Esophagus muscularis mucosa (tissue), 4 donors: ENCODE measurements around the gene DES. TPM values are rescaled to one million over a fixed set of nuclear protein-coding genes. Genes with fewer than 3 reads are reported as not detected.

ENCODE experiments used
- DNase-seq: peaks from one replicate; pipeline ENCODE4 v3.0.0-alpha.2; 2017; ENCODE audit errors: extremely low spot score
- H3K27ac ChIP-seq, 4 donors: fragments of 200-600 bp; sonication (generic); replicated peaks in 1 of 4; 1 replicate in 3 of 4; 2 replicates in 1 of 4; pipeline ENCODE4 v1.5.1; 2016 to 2019; ENCODE audit warnings: mild to moderate bottlenecking in 1 of 4
- H3K27me3 ChIP-seq, 4 donors: fragments of 200-600 bp; sonication (generic); one replicate each; pipeline versions ENCODE4 v1.5.1 to v1.6.0; 2016 to 2019
- H3K36me3 ChIP-seq, 4 donors: fragments of 200-600 bp; sonication (generic); one replicate each; pipeline ENCODE4 v1.5.1; 2016 to 2019
- H3K4me1 ChIP-seq, 4 donors: fragments of 200-600 bp; sonication (generic); one replicate each; pipeline ENCODE4 v1.5.1; 2016 to 2019
- H3K4me3 ChIP-seq, 4 donors: fragments of 200-600 bp; sonication (generic); 1 replicate in 2 of 4; 2 replicates in 2 of 4; pipeline ENCODE4 v1.5.1; 2016 to 2019; ENCODE audit warnings: mild to moderate bottlenecking in 4 of 4, moderate library complexity in 1 of 4
- H3K9me3 ChIP-seq, 4 donors: fragments of 200-600 bp; sonication (generic); 1 replicate in 3 of 4; 2 replicates in 1 of 4; pipeline ENCODE4 v1.5.1; 2016 to 2019
- EP300 ChIP-seq: sonication (generic); formaldehyde crosslinking; IDR thresholded peaks from one replicate; pipeline ENCODE4 v1.6.1; 2017; ENCODE audit warnings: antibody characterized with exemption
- POLR2A ChIP-seq: fragments of 450-650 bp; IDR thresholded peaks from one replicate; pipeline ENCODE4 v1.6.1; 2017; ENCODE audit warnings: antibody characterized with exemption, moderate library complexity, mild to moderate bottlenecking, low read depth
- POLR2AphosphoS5 ChIP-seq, 2 donors: sonication (generic); formaldehyde crosslinking; IDR thresholded peaks; one replicate each; pipeline ENCODE4 v1.6.1; 2017; ENCODE audit warnings: antibody characterized with exemption in 2 of 2
- WGBS: methylation state at CpG from one replicate; pipeline ENCODE4 v1.1.5; 2018; 5-methylcytosine and 5-hydroxymethylcytosine counted together
- intact Hi-C: fragments of 100-400 bp; cut with DNase I; formaldehyde crosslinking; loops from one replicate; pipeline ENCODE4 v1.15.1; 2023
- total RNA-seq, 4 donors: library from RNA; depleted of rRNA; stranded (reverse); fragments of >200 nt; gene quantifications; one replicate each; pipeline versions ENCODE4 v1.1.0 to v1.2.1, GENCODE V29; 2016
- TF ChIP-seq, protein P1 (sequence below), 3 experiments: fragments of 200-600 bp in 2 of 3; fragments of 450-650 bp in 1 of 3; sonication (generic) in 2 of 3; IDR thresholded peaks; one replicate each; pipeline ENCODE4 v1.5.1; 2017 to 2019; ENCODE audit warnings: antibody characterized with exemption in 3 of 3, mild to moderate bottlenecking in 2 of 3, moderate library complexity in 1 of 3

The DES gene
- total RNA-seq, 4 donors from 2014 or later = 19,781 to 23,770 (median 22,752) TPM

DNA sequence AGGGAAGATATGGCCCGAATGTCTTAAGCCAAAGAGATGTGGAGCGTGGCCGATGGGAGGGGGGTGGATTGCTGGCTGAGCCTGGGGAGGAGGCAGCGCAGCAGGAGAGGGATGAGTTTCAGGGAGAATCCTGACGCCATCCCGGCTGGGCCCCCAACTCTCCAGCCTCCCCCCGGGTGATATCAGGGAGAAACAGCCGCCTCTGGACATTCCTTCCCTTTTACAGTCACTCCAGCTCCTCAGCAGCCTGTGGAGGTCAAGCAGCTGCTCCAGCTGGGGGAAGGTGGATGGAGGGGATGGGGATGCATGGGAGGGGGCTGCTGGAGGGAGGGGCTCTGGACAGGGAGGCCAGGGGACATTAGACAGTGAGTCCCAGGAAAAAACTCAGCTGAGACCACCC lies 9.5 kb upstream of the DES start:
- H3K36me3 ChIP-seq = no peaks in the 10 kb centered on the region
- peaks cover 0 to 13% (median 4%) of the 10 kb centered on the region in 4 donors for H3K9me3 ChIP-seq
- peak overlapping the region in 1 of 4 donors; percentile 12 for H3K4me3 ChIP-seq
- WGBS = 45% methylated on average over 8 of the region's 8 CpGs
- TF ChIP-seq EP300 (no peak), POLR2AphosphoS5 (IDR thresholded peaks at IDR 0.05) (peak; percentile 83 to 88), POLR2A (no peak)
- TF ChIP-seq, protein P1, sequence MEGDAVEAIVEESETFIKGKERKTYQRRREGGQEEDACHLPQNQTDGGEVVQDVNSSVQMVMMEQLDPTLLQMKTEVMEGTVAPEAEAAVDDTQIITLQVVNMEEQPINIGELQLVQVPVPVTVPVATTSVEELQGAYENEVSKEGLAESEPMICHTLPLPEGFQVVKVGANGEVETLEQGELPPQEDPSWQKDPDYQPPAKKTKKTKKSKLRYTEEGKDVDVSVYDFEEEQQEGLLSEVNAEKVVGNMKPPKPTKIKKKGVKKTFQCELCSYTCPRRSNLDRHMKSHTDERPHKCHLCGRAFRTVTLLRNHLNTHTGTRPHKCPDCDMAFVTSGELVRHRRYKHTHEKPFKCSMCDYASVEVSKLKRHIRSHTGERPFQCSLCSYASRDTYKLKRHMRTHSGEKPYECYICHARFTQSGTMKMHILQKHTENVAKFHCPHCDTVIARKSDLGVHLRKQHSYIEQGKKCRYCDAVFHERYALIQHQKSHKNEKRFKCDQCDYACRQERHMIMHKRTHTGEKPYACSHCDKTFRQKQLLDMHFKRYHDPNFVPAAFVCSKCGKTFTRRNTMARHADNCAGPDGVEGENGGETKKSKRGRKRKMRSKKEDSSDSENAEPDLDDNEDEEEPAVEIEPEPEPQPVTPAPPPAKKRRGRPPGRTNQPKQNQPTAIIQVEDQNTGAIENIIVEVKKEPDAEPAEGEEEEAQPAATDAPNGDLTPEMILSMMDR (IDR thresholded peaks at IDR 0.05) = no peak
- no peak for DNase-seq
- intact Hi-C loops = loop anchor here (1.0 to 5.0 kb wide), 2 partner anchors 25 to 39 kb away; no protein-coding TSS in a partner anchor
- H3K27ac ChIP-seq = peak overlapping the region; percentile 86 to 97 (median 94)
- peaks cover 54 to 69% (median 69%) of the 10 kb centered on the region in 4 donors for H3K4me1 ChIP-seq
- H3K27me3 ChIP-seq = no peaks in the 10 kb centered on the region

DNA sequence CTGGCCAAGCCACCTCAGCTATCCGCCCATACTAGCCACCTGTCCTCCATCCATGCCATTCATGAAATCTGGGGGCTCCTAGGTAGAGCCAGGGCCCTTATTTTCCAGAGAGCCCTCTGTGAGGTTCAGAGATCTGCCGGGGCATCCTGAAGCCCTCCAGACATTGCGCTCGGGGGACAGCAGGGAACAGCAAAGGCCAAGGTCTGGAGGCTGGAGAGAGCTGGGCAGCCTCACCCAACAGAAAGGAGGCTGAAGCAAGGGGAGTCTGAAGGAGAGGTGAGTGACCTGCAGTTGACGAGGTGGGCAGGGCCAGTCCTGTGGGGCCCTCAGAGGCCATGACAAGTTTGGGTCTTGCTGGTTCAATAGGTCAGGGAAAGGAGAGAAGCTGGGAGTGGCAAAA lies 8.6 kb upstream of the DES start:
- DNase-seq = no peak
- peaks cover 0 to 13% (median 4%) of the 10 kb centered on the region in 4 donors for H3K9me3 ChIP-seq
- intact Hi-C loops = loop anchor here (5.0 kb wide), 1 partner anchor 38 kb away; no protein-coding TSS in a partner anchor

DNA sequence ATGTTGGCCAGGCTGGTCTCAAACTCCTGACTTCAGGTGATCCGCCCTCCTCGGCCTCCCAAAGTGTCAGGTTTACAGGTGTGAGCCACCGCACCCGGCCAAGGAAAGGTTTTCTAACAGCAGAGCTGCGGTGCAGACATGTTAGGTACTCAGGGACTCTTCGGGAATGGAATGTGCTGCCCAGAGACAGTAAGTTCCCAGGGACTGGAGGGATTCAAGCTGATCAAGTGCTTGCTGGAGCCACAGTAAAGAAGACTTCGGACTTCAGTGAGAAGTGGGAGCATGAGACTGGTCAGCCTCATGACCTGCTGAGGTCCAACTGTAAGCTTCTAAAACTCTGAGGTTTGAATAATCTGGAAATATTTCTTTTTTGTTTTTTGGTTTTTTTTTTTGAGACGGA lies 7.8 kb upstream of the DES start:
- H3K4me3 ChIP-seq = no peak overlapping the region
- intact Hi-C loops = no loop called here
- no peaks in the 10 kb centered on the region for H3K36me3 ChIP-seq
- peak overlapping the region; percentile 86 to 97 (median 94) for H3K27ac ChIP-seq
- no peaks in the 10 kb centered on the region for H3K27me3 ChIP-seq
- 77% methylated on average over 7 of the region's 8 CpGs for WGBS
- peaks cover 41 to 62% (median 55%) of the 10 kb centered on the region in 4 donors for H3K4me1 ChIP-seq
- H3K9me3 ChIP-seq = peaks cover 0 to 13% (median 4%) of the 10 kb centered on the region in 4 donors
- TF ChIP-seq POLR2AphosphoS5 (IDR thresholded peaks at IDR 0.05) (peak; percentile 65 to 77), EP300 (no peak), POLR2A (no peak)
- TF ChIP-seq, protein P1 (IDR thresholded peaks at IDR 0.05) = no peak
- DNase-seq = no peak

More for the DNA sequence above, 8.6 kb upstream of the DES start:
- Histone ChIP-seq H3K36me3 (no peaks in the 10 kb centered on the region), H3K4me3 (no peak overlapping the region), H3K4me1 (peaks cover 44 to 62% (median 59%) of the 10 kb centered on the region in 4 donors), H3K27ac (peak overlapping the region; percentile 86 to 97 (median 94)), H3K27me3 (no peaks in the 10 kb centered on the region)
- TF ChIP-seq EP300 (no peak), POLR2AphosphoS5 (IDR thresholded peaks at IDR 0.05) (no peak), POLR2A (no peak)
- TF ChIP-seq, protein P1 (IDR thresholded peaks at IDR 0.05) = no peak
- 89% methylated on average over 4 of the region's 5 CpGs for WGBS

DNA sequence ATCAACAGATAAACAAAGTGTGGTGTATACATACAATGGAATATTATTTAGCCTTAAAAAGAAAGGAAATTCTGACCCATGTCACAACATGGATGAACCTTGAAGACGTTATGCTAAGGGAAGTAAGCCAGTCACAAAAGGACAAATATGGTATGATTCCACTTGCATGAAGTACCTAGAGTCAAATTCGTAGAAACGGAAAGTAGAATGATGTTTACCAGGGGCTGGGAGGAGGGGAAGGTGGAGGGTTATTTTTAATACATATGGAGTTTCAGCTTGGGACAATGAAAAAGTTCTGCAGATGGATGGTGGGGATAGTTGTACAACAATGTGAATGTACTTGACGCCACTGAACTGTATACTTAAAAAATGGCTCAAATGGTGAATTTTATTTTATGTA lies 3.3 kb upstream of the DES start:
- Histone ChIP-seq H3K4me3 (no peak overlapping the region), H3K27me3 (peaks cover 0 to 20% (median 4%) of the 10 kb centered on the region in 4 donors), H3K36me3 (peaks cover 0 to 10% (median 3%) of the 10 kb centered on the region in 4 donors), H3K9me3 (peaks cover 0 to 13% (median 4%) of the 10 kb centered on the region in 4 donors), H3K27ac (peak overlapping the region; percentile 94 to 99 (median 96)), H3K4me1 (peaks cover 19 to 48% (median 46%) of the 10 kb centered on the region in 4 donors)
- intact Hi-C loops = no loop called here
- WGBS = 44% methylated on average over 4 of the region's 4 CpGs
- no peak for DNase-seq
- TF ChIP-seq, protein P1 (IDR thresholded peaks at IDR 0.05) = no peak
- TF ChIP-seq POLR2AphosphoS5 (IDR thresholded peaks at IDR 0.05) = peak in 1 of 2 donors; percentile 42
- TF ChIP-seq POLR2A = no peak
